ENCODE data around the gene CABCOCO1.

GRCh38 chr10:61805091-61805490, 142.4 kb downstream of the CABCOCO1 start:
- TF ChIP-seq POLR2AphosphoS5 (IDR thresholded peaks at IDR 0.05; ENCODE audit: low read depth, low read length) (no peak), SIN3A (IDR thresholded peaks at IDR 0.05; ENCODE audit: borderline replicate concordance, insufficient read depth, low read length) (no peak), FOXP2 (optimal IDR thresholded peaks at IDR 0.05; ENCODE audit: borderline replicate concordance, extremely low read depth, extremely low read length, insufficient read depth) (no peak), REST (IDR thresholded peaks at IDR 0.05; ENCODE audit: insufficient read depth in 1 of 2, low read depth in 2 of 2, low read length in 2 of 2) (no peak), TAF1 (IDR thresholded peaks at IDR 0.05; ENCODE audit: borderline replicate concordance, insufficient read depth, low read length) (no peak)

Measured in PFSK-1 (cell line).